Measurements from ENCODE around the gene SLC7A8.

Gene SLC7A8

GRCh38 chr14:23093104-23093503 is 90.4 kb downstream of the SLC7A8 start:
- DNase-seq: no peak

GRCh38 chr14:23091294-23092225 is 91.9 kb downstream of the SLC7A8 start:
- no peak for DNase-seq

- no peak for DNase-seq
Observed at GRCh38 chr14:23090254-23090636, 93.2 kb downstream of the SLC7A8 start.

- DNase-seq: no peak
Observed at GRCh38 chr14:23089498-23090253, 93.8 kb downstream of the SLC7A8 start.

GRCh38 chr14:23086565-23086964 is 96.9 kb downstream of the SLC7A8 start:
- DNase-seq: no peak

- no peak for DNase-seq
Observed at GRCh38 chr14:23085458-23085857, 98.0 kb downstream of the SLC7A8 start.

- no peak for DNase-seq
Observed at GRCh38 chr14:23080474-23080873, 103.0 kb downstream of the SLC7A8 start.

- DNase-seq: no peak
Observed at GRCh38 chr14:23079716-23080115, 103.7 kb downstream of the SLC7A8 start.

- no peak for DNase-seq
Observed at GRCh38 chr14:23078692-23079116, 104.8 kb downstream of the SLC7A8 start.

- DNase-seq: no peak
Observed at GRCh38 chr14:23077962-23078361, 105.5 kb downstream of the SLC7A8 start.

- DNase-seq: no peak
Observed at GRCh38 chr14:23076785-23077408, 106.6 kb downstream of the SLC7A8 start.

Data from SHP77 (cell line).